ENCODE results near the gene CACNA2D4. TPM values are rescaled to one million over a fixed set of nuclear protein-coding genes. Genes with fewer than 3 reads are reported as not detected.

Gene CACNA2D4
- total and polyA plus RNA-seq, 2 of the 13 experiments (the other 11 are each of a cell fraction or from before 2014, with no cell fraction given), result 14.2 to 136 TPM

- TF ChIP-seq ATM (IDR thresholded peaks at IDR 0.05; ENCODE audit: borderline replicate concordance) (no peak), FOXA3 (CRISPR knock-in tag; IDR thresholded peaks at IDR 0.05) (no peak), ZBTB7B (CRISPR knock-in tag; IDR thresholded peaks at IDR 0.05) (no peak), NR2F1 (CRISPR knock-in tag; IDR thresholded peaks at IDR 0.05) (no peak), CSRNP1 (CRISPR knock-in tag; IDR thresholded peaks at IDR 0.05) (no peak), ZNF740 (CRISPR knock-in tag; IDR thresholded peaks at IDR 0.05) (no peak), ZNF256 (CRISPR knock-in tag; conservative IDR thresholded peaks at IDR 0.05) (no peak), SRF (IDR thresholded peaks at IDR 0.05; ENCODE audit: low read depth, low read length) (no peak), ZNF629 (CRISPR knock-in tag; conservative IDR thresholded peaks at IDR 0.05) (no peak), KDM2A (CRISPR knock-in tag; IDR thresholded peaks at IDR 0.05; ENCODE audit: borderline replicate concordance, low read depth) (no peak), KDM4B (CRISPR knock-in tag; IDR thresholded peaks at IDR 0.05) (no peak), ZFAT (CRISPR knock-in tag; conservative IDR thresholded peaks at IDR 0.05) (no peak), HMGXB4 (CRISPR knock-in tag; IDR thresholded peaks at IDR 0.05; ENCODE audit: borderline replicate concordance in 1 of 2, low read depth in 1 of 2) (no peak), CCDC6 (CRISPR knock-in tag; IDR thresholded peaks at IDR 0.05) (no peak), DBP (CRISPR knock-in tag; IDR thresholded peaks at IDR 0.05; ENCODE audit: not compliant biosample characterization) (no peak), PRMT3 (CRISPR knock-in tag; IDR thresholded peaks at IDR 0.05; ENCODE audit: borderline replicate concordance, low read depth) (no peak), ZNF687 (CRISPR knock-in tag; IDR thresholded peaks at IDR 0.05) (no peak; the same call in 1 of the 2 replicates), ZFP36L2 (CRISPR knock-in tag; IDR thresholded peaks at IDR 0.05) (no peak), HDAC6 (IDR thresholded peaks at IDR 0.05; ENCODE audit: low read depth, low read length) (no peak)
These were observed 108.1 kb downstream of the CACNA2D4 start (continued) for GRCh38 chr12:1810201-1810930.
